HG03064 (cell line): ENCODE data around the gene SLC6A4.
A peak's percentile ranks its signal among the peaks of the same experiment; 100 is the strongest.
"Not testable (repeated sequence)": the region's sequence is repeated elsewhere in the genome, so short reads cannot be mapped to it uniquely, and the experiment has no call there.

Source experiments
- ATAC-seq: cut with Tn5 transposase; IDR thresholded peaks from one replicate; pipeline ENCODE4 v1.9.1; 2021; ENCODE audit warnings: low read depth; ENCODE audit not compliant: unreplicated experiment

Gene SLC6A4

DNA sequence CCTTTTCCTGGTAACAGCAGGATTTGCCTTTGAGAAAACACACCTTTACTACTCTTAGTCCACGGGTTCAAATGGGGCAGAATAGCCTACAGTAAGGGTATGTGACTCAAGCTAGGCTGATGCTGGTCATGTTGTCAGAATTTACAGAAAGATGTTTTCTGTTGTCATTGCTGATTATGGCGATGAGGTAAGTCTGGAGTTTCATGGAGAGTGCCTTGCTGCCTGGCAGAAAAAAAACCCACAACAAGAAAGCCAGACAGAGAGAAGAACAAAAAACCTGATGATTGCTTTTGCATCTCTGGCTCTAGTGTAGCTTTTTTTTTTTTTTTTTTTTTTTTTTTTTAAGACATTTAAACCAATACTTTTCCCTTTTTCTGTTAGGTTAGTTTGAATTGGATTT, 47.9 kb downstream of the SLC6A4 start:
- ATAC-seq: no peak

- no peak for ATAC-seq
Observed at GRCh38 chr17:30186761-30187160, 48.7 kb downstream of the SLC6A4 start.

DNA sequence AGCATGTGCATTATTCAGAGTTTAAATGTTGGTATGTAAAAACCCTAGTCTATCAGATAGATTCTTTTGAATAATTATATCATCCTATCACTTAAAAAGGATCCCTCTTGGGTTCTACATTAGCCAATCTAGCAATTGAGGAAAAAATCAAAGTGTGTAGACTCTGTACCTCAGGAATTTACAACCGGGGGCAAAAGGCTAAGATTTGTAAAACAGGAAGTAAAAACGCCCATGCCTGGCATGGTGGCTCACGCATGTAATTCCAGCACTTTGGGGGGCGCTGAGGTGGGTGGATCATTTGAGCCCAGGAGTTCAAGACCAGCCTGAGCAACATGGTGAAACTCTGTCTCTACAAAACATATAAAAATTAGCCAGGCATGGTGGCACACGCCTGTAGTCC, 58.6 kb downstream of the SLC6A4 start:
- no peak for ATAC-seq

- ATAC-seq: no peak
Observed at GRCh38 chr17:30174556-30174955, 60.9 kb downstream of the SLC6A4 start.

DNA sequence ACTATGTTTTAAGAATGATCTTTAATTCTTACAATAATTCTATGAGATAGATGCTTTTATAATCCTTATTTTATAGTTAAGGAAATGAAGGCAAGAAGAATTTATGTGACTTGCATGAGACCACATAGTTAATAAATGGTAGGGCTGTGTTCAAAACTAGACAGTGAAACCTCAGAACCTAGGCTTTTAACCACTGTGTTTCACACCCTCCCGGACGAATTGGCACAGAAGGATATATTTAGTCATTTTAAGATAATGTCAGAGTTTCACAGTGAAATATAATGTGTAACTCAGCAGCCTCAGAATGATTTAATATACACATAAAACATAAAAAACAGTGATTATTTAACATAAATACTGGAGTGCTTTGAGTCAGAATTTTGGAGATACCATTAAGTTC, 61.8 kb downstream of the SLC6A4 start:
- ATAC-seq: peak; percentile 74

DNA sequence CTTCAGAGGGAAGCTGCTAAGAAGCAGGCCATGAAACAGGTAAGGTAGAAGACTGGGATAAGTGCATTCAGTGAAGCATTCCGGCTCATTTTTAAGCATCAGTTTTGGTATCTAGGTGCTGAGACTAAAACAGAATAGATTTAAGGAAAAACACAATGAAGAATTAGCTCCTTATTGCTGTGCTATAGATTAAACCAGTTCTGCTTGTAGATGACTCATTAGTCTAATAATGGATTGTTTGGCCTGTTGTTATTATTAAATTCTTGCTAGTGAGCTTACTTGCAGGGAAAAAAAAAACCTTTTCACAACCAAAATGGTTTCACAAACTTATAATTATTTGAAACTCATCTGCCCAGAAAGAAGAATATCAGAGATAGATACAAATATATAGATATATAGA, 62.9 kb downstream of the SLC6A4 start:
- ATAC-seq: no peak

DNA sequence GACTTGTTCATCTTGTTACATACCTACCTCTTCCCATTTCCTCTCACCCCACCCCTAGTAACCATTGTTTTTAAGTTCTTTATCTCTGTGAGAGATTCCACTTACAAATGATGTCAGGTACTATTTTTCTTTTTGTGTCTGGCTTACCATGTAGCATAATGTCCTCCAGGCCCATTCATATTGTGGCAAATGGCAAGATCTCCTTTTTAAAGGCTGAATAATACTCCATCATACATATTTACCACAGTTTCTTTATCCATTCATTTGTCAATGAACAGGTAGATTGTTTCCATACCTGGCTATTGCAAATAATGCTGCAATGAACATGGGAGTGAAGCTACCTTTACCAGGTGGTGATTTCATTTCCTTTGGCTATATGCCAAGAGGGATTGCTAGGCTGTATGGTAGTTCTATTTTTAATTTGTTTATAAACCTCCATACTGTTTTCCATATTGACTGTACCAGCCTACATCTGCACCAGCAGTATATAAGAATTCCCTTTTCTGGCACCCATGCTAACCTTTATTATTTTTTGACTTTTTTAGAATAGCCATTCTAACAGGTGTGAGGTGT, 65.0 kb downstream of the SLC6A4 start:
- no peak for ATAC-seq

- ATAC-seq: no peak
Observed at GRCh38 chr17:30165960-30166359, 69.5 kb downstream of the SLC6A4 start.

GRCh38 chr17:30165147-30165546, 70.3 kb downstream of the SLC6A4 start:
- no peak for ATAC-seq

DNA sequence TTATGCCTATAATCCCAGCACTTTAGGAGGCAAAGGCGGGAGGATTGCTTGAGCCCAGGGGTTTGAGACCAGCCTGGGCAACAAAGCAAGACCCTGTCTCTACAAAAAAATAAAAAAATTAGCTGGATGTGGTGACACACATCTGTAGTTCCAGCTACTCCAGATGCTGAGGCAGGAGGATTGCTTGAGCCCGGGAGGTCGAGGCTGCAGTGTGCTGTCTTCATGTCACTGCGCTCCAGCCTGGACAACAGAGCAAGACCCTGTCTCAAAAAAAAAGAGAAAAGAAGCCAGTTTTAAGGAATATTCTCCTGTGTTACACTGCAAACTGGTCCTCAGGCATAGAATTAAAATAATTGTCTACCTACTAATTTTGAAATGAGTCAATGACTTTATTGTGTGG, 71.0 kb downstream of the SLC6A4 start:
- no peak for ATAC-seq

DNA sequence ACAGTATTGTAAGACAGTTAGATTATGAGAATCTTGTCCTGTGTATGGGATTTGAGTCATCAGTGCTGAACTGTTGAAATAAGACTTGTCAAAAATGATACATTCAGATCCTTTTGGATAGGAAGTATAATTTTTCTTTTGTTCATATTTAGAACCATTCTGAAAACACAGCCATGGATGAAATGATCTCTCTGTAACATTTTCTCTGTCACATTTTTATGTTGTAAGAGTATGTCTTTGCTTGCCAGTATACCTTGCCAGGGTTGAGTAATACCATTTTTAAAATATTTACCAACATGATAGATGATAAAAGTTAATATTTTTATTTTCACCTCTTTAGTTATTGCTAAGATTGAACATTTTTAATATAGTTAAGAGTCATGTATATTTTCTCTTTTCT, 73.9 kb downstream of the SLC6A4 start:
- ATAC-seq: no peak

- no peak for ATAC-seq
Observed at GRCh38 chr17:30160419-30161172, 74.9 kb downstream of the SLC6A4 start.

GRCh38 chr17:30158896-30159625, 76.4 kb downstream of the SLC6A4 start:
- no peak for ATAC-seq

- ATAC-seq: no peak
Observed at GRCh38 chr17:30155389-30155788, 80.1 kb downstream of the SLC6A4 start.

GRCh38 chr17:30153463-30153862, 82.0 kb downstream of the SLC6A4 start:
- no peak for ATAC-seq

GRCh38 chr17:30151471-30151870, 84.0 kb downstream of the SLC6A4 start:
- ATAC-seq: no peak

- no peak for ATAC-seq
Observed at GRCh38 chr17:30148376-30148775, 87.1 kb downstream of the SLC6A4 start.

DNA sequence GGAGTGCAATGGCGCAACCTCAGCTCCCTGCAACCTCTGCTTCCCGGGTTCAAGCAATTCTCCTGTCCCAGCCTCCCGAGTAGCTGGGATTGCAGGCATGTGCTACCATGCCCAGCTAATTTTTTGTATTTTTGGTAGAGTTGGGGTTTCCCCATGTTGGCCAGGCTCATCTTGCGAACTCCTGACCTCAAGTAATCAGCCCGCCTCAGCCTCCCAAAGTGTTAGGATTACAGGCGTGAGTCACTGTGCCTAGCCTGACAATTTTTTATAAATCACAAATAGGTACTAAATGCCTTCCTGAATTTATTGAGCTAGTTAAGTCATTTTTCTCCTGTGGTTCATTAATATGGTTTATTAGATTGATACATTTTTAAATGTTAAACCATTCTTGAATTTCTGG, 87.6 kb downstream of the SLC6A4 start:
- not testable (repeated sequence) for ATAC-seq
